GM21717 (cell line): ENCODE results near the gene HPGD.

Experiments used
- ATAC-seq: cut with Tn5 transposase; IDR thresholded peaks from one replicate; pipeline ENCODE4 v1.9.1; 2021; ENCODE audit warnings: mild to moderate bottlenecking, moderate library complexity; ENCODE audit not compliant: unreplicated experiment

The HPGD gene

GRCh38 chr4:174479140-174479539 is 43.1 kb downstream of the HPGD start:
- ATAC-seq: no peak

- no peak for ATAC-seq
Measured at GRCh38 chr4:174475528-174475927, 46.8 kb downstream of the HPGD start.

GRCh38 chr4:174474457-174475075 is 47.7 kb downstream of the HPGD start:
- no peak for ATAC-seq

- no peak for ATAC-seq
Measured at GRCh38 chr4:174467107-174467506, 55.2 kb downstream of the HPGD start.

- ATAC-seq: no peak
Measured at GRCh38 chr4:174464949-174465348, 57.3 kb downstream of the HPGD start.

- ATAC-seq: no peak
Measured at GRCh38 chr4:174461466-174462106, 60.7 kb downstream of the HPGD start.

- ATAC-seq: no peak
Measured at GRCh38 chr4:174460684-174461083, 61.6 kb downstream of the HPGD start.

- ATAC-seq: no peak
Measured at GRCh38 chr4:174457468-174457867, 64.8 kb downstream of the HPGD start.

- ATAC-seq: no peak
Measured at GRCh38 chr4:174454815-174455473, 67.3 kb downstream of the HPGD start.

- no peak for ATAC-seq
Measured at GRCh38 chr4:174451718-174452296, 70.5 kb downstream of the HPGD start.

GRCh38 chr4:174450786-174451125 is 71.5 kb downstream of the HPGD start:
- no peak for ATAC-seq

GRCh38 chr4:174449944-174450785 is 72.1 kb downstream of the HPGD start:
- ATAC-seq: no peak

- ATAC-seq: no peak
Measured at GRCh38 chr4:174449152-174449551, 73.1 kb downstream of the HPGD start.

GRCh38 chr4:174444390-174444789 is 77.9 kb downstream of the HPGD start:
- ATAC-seq: no peak
